IPS-18a (cell line): Measurements from ENCODE around the gene BAIAP2.
"Not testable (repeated sequence)": the region's sequence is repeated elsewhere in the genome, so short reads cannot be mapped to it uniquely, and the experiment has no call there.

Experiments used
- H3K27ac ChIP-seq: one replicate; pipeline ENCODE4 v1.5.1; 2013; ENCODE audit warnings: low read length
- H3K27me3 ChIP-seq: one replicate; pipeline ENCODE4 v1.6.1; 2013; ENCODE audit warnings: mild to moderate bottlenecking, low read length; ENCODE audit not compliant: control insufficient read depth, insufficient read depth
- H3K36me3 ChIP-seq: one replicate; pipeline ENCODE4 v1.6.1; 2013; ENCODE audit warnings: low read depth, low read length; ENCODE audit not compliant: control insufficient read depth
- H3K4me1 ChIP-seq: one replicate; pipeline ENCODE4 v1.6.1; 2013; ENCODE audit warnings: low read depth, low read length; ENCODE audit not compliant: control insufficient read depth
- H3K4me3 ChIP-seq: one replicate; pipeline ENCODE4 v1.5.1; 2013; ENCODE audit warnings: low read length
- H3K9ac ChIP-seq: one replicate; pipeline ENCODE4 v1.6.1; 2013; ENCODE audit warnings: mild to moderate bottlenecking, low read length, moderate library complexity
- H3K9me3 ChIP-seq: one replicate; pipeline ENCODE4 v1.6.1; 2013; ENCODE audit warnings: low read depth, low read length; ENCODE audit not compliant: control insufficient read depth

The BAIAP2 gene

DNA sequence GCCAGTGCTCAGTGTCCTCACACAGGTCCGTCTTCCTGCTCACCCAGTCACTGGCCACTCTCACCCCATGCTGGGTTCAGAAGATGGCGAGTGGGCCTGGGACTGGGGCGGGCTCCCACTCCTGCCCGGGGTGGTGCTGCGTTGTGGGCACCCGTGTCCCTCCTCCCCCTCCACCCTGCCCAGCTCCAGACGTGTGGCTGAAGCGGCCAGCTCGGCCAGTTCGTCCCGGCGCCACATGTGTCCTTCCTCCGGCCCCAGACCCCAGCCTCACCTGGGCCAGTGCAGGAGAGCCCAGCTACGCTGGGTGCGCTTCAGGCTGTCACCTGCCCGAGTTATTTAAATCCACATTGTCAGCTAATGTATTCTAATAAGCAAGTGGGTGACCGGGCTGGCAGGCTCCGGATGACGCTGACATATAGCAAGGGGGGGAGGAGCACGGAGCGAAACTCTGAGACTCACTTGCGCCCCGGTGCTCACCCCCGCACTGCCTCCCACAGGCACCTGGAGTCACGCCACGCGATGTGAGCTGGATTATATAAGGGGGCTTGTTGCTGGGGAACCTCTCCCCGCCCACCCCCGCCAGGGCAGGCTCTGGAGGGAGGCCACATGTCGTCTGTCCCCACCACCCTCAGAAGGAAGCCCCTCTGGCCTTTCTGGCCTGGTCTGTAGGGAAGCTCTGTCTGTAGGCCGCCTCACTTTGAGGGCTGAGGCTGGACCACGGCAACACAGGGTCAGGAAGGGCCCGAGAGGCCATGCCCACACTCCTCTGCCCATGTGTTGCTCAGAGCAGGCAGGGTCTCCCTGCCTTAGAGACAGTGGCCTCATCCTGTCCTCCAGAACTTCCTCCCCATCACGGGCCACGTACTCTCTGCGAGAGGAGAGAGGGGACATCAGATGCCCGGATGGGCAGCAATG is 7.1 kb upstream of the BAIAP2 start:
- no peak overlapping the region for H3K27ac ChIP-seq
- H3K9ac ChIP-seq, result no peak overlapping the region
- H3K4me3 ChIP-seq, result no peak overlapping the region
- peaks cover 5% of the 10 kb centered on the region for H3K27me3 ChIP-seq
- no peaks in the 10 kb centered on the region for H3K36me3 ChIP-seq
- no peaks in the 10 kb centered on the region for H3K9me3 ChIP-seq
- H3K4me1 ChIP-seq, result no peaks in the 10 kb centered on the region

DNA sequence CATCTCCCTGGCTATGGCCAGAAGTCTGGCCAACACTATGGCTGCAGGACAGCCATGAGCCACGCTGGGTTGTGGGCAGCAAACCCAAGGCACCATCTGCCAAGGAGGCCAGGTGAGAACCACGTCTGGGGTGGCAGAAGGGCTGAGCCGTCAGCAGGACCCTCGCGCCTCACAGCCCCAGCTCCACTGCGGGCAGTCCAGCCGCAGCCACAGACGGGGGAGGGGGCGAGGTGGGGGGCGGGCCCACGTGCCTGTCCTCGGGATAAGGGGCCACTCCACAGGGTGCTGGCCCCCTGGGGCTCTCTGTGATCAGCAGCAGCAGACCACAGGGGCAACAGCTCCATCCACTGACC is 6.5 kb upstream of the BAIAP2 start:
- Histone ChIP-seq H3K4me3 (no peak overlapping the region), H3K9ac (no peak overlapping the region), H3K36me3 (no peaks in the 10 kb centered on the region), H3K9me3 (no peaks in the 10 kb centered on the region), H3K4me1 (no peaks in the 10 kb centered on the region), H3K27ac (no peak overlapping the region), H3K27me3 (peaks cover 7% of the 10 kb centered on the region)

DNA sequence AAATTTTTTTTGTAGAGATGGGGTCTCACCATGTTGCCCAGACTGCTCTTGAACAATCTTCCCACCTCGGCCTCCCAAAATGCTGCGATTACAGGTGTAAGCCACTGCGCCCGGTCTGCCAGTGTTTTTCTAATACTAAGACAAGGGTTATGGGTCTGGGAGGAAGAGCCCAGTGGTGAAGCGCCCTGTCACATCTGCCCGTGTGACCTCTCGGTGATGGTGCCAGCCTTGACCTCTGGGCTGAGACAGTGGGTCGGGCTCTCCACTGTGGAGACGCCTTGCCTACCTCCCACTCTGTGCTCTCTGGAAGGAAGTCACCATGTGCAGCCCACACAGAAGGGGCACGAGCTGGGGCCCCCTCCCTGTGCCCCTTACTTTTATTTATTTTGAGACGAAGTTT is 5.1 kb upstream of the BAIAP2 start:
- peaks cover 5% of the 10 kb centered on the region for H3K4me1 ChIP-seq
- H3K36me3 ChIP-seq, result no peaks in the 10 kb centered on the region
- H3K27me3 ChIP-seq, result peaks cover 13% of the 10 kb centered on the region
- no peak overlapping the region for H3K27ac ChIP-seq
- no peak overlapping the region for H3K4me3 ChIP-seq
- no peaks in the 10 kb centered on the region for H3K9me3 ChIP-seq
- no peak overlapping the region for H3K9ac ChIP-seq

DNA sequence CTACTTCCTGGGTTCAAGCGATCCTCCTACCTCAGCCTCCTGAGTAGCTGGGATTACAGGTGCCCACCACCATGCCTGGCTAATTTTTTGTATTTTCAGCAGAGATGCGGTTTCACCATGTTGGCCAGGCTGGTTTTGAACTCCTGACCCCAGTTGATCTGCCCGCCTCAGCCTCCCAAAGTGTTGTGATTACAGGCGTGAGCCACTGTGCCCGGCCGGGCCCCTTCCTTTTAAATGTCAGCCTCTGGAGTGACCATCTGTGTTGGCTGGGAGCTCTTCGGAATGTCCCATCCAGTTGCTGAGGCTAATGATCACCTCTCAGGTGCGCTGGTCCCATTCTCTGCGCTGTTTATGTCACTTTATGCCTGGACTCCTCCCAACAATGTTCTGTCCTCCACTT is 4.6 kb upstream of the BAIAP2 start:
- H3K4me1 ChIP-seq, H3K9me3 ChIP-seq, H3K9ac ChIP-seq, H3K27ac ChIP-seq, H3K4me3 ChIP-seq, H3K36me3 ChIP-seq: not testable (repeated sequence)
- H3K27me3 ChIP-seq, result peaks cover 13% of the 10 kb centered on the region

DNA sequence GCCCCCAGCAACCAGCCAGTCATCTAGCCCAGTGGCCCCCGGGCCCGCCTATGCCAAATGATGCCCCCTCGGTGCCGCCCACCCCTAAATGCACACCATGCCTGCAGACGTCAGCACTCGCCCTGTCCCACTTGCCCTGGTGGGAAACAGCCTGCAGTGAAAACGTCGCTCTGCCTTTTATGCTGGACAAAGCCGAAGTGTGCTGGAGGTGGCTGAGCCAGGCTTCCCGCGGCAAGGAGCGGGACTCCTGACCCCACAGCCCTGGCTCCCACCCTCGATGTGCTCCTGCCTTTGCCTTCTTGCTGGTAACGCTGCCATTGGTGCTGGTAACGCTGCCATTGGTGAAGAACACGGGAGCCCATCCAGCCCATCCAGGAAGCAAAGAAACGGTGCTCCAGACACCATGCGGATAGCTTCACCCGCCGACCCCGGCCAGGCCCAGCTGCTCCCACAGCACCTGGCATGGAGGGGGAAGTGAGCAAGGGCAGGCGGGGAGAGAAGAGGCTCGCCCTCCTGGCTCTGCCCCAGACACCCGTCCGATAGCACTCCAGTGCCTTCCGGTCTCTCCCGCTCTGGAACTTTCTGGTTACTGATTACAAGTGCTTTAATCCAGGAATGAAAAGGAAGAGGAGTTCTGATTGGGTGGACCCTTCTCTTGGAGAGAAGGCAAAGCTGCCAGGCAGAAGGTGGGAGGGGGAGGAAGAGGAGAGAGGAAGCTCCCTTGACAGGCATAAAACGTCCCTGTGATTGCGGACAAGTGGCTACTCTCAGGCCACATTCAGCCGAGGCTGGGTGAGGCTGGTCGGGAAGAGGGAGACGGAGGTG is 4.0 kb upstream of the BAIAP2 start:
- Histone ChIP-seq H3K36me3 (no peaks in the 10 kb centered on the region), H3K9me3 (no peaks in the 10 kb centered on the region), H3K4me3 (no peak overlapping the region), H3K27ac (no peak overlapping the region), H3K27me3 (peaks cover 17% of the 10 kb centered on the region), H3K9ac (no peak overlapping the region), H3K4me1 (peaks cover 5% of the 10 kb centered on the region)

DNA sequence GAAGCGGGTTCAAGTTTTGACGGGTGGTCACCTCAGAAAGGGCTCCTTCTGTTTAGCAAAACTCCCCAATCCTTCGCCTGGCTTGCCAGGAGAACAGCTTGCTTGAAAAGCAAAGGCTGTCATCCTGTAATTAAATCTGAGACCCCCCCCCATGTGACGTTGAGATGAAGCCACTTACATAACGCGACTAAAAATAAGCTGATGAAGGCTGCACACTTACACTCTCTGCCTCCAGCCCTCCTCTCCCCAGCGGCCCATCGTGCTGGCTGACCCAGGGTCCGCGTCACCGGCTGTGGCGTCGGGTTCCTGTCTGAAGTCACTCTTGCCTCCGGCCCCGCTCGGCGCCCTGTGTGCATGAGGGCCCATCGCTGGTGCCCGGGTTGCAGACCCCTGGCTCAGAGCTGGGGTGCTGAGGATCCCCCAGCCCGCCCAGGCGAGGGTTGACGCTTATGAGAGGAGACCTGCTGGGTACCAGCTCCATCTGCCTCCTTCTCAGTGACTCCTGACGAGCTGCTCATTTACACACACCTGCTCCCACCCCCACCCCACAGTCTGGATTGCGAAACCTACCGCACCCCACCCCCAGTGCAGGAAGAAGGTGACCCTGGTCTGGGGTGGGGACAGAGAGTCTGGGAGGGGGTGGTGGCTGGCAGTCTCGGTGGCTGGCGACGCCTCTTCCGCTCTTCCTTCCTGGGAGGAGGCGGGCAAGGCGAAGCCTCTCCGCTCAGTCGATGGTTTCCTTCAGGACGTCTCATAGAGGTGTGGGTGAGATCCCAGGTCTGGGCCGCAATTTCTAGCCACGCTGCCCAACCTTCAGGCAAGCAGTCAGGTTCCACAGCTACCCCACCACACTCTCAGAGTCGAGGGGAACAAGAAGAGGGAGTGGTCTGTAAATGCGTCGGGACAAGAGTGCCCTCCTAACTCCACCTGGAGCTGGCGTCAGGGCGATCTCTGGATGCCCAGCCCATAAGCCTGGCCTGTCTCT is 3.1 kb upstream of the BAIAP2 start:
- Histone ChIP-seq H3K27me3 (peaks cover 26% of the 10 kb centered on the region), H3K9ac (no peak overlapping the region), H3K27ac (no peak overlapping the region), H3K4me3 (no peak overlapping the region), H3K9me3 (no peaks in the 10 kb centered on the region), H3K4me1 (peaks cover 5% of the 10 kb centered on the region), H3K36me3 (no peaks in the 10 kb centered on the region)

DNA sequence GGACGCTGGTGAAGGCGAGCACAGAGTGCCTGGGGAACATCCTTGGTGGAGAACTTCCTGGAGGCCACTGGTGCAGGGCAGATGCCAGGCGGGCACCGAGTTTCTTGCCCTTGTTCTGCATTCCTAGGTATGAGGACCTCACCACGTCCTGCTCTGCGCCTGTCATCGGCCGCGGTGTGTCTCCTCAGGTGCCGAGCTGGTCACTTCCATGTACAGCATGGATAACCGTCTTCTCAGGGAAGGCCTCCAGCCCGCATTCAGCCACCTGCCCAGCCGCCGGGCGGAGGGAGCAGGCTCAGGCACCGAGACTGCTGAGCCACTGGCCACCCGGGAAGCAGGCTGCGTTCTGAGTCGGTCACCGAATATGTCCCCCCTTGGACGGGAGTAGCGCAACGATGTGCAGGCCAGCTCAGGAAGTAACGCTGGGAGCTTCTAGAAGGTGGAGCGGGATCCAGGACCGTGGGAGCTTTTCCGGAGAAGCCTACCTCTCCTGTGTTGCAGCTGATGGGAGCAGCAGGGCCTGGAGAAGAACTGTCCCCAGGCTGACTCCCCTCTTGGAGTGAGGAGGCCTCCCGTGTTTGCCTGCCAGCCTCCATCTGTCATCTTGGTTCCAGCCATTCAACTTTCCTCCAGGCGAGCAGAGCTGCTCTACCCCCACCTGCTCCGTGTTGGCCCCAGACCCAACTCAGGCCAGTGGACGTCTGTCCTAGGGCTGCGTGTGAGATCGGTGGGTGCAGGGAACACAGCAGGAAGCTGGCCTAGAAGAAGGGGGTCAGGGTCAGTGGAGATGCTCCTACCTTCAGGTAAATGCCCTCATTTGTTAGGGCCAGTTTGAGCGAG is 2.1 kb upstream of the BAIAP2 start:
- Histone ChIP-seq H3K4me3 (no peak overlapping the region), H3K27me3 (peaks cover 26% of the 10 kb centered on the region), H3K27ac (no peak overlapping the region), H3K36me3 (no peaks in the 10 kb centered on the region), H3K9ac (no peak overlapping the region), H3K4me1 (peaks cover 5% of the 10 kb centered on the region), H3K9me3 (no peaks in the 10 kb centered on the region)

DNA sequence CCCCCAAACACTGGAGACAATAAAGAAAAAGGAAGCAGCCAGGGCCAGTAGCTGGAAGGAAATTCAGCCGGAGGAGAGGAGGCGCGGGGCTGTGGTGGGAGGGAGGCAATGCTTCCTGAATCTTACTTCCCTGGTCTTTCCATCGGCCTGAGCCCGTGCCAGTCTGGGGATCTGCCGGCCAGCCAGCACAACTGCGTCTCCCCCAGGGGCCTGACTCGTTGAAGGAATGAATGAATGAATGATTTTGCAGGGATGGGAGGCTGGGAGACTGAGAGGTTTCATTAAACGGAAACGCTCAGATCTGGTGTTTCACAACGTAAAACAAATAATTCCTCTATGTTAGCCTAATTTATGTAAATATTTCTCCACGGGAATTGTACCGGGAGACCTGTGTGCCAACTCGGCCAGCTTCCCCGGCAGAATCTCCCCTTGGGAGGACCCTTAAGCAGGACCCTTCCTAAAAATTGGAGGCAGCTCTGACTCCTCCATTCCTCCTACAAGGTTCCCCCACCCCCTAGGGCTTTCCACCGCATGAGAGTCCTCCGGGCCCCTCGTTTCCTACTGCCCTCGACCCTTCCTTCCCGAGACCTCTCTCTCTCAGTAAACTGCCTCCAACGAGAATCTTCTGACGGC is 1.3 kb upstream of the BAIAP2 start:
- H3K27me3 ChIP-seq, result peaks cover 26% of the 10 kb centered on the region
- H3K4me3 ChIP-seq, result peak overlapping the region; percentile 75
- H3K36me3 ChIP-seq, result no peaks in the 10 kb centered on the region
- H3K9ac ChIP-seq, result no peak overlapping the region
- no peaks in the 10 kb centered on the region for H3K9me3 ChIP-seq
- peaks cover 5% of the 10 kb centered on the region for H3K4me1 ChIP-seq
- H3K27ac ChIP-seq, result no peak overlapping the region

DNA sequence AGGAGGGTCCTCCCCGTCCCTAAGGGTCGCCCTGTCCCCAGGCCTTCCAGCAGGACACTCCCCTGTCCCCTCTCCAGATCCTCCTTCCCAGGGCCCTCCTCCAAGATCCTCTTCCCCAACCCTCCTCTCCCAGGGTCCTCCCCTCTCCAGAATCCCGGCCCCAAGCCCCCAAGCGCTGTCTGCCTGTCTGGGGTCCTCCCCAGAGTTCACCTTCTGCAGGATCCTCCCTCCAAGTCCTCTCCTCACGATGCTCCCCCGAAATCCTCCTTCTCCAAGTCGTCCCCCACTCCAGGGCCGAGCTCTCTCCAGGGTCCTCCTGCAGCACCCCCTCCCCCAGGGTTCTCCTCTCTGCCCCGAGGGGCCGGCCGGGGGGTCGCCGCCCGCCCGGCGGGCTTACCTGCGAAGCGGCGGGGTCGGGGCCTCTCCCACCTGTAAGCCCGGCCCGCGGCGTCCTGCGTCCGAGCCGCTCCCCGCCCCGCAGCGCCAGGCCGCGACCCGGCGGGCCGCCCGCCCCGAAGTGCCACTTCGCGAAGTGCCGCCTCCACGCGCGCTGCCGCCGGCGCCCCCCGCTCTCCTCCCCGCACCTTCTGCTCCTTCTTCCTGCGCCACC is 678 bp upstream of the BAIAP2 start:
- Histone ChIP-seq H3K9me3 (no peaks in the 10 kb centered on the region), H3K27me3 (peaks cover 26% of the 10 kb centered on the region), H3K9ac (no peak overlapping the region), H3K4me3 (peak overlapping the region; percentile 75), H3K4me1 (peaks cover 5% of the 10 kb centered on the region), H3K36me3 (no peaks in the 10 kb centered on the region), H3K27ac (no peak overlapping the region)
